ENCODE measurements around the gene SERPINA6.

SERPINA6 gene

GRCh38 chr14:94317259-94317658 is 5.9 kb downstream of the SERPINA6 start:
- Histone ChIP-seq H3K79me2 (no peaks in the 10 kb centered on the region), H3K9me3 (ENCODE audit: control insufficient read depth, low read length) (no peaks in the 10 kb centered on the region), H3K4me2 (ENCODE audit: low read length) (no peak overlapping the region), H3K27me3 (ENCODE audit: control insufficient read depth, insufficient read depth, low read length) (no peaks in the 10 kb centered on the region), H2AFZ (no peak overlapping the region), H3K36me3 (ENCODE audit: control insufficient read depth, insufficient read depth, low read length) (no peaks in the 10 kb centered on the region), H3K9ac (no peak overlapping the region), H3K4me3 (ENCODE audit: low read depth, low read length) (no peak overlapping the region), H3K27ac (no peak overlapping the region), H3K4me1 (no peaks in the 10 kb centered on the region)
- TF ChIP-seq, protein P1, sequence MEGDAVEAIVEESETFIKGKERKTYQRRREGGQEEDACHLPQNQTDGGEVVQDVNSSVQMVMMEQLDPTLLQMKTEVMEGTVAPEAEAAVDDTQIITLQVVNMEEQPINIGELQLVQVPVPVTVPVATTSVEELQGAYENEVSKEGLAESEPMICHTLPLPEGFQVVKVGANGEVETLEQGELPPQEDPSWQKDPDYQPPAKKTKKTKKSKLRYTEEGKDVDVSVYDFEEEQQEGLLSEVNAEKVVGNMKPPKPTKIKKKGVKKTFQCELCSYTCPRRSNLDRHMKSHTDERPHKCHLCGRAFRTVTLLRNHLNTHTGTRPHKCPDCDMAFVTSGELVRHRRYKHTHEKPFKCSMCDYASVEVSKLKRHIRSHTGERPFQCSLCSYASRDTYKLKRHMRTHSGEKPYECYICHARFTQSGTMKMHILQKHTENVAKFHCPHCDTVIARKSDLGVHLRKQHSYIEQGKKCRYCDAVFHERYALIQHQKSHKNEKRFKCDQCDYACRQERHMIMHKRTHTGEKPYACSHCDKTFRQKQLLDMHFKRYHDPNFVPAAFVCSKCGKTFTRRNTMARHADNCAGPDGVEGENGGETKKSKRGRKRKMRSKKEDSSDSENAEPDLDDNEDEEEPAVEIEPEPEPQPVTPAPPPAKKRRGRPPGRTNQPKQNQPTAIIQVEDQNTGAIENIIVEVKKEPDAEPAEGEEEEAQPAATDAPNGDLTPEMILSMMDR (IDR thresholded peaks at IDR 0.05), result no peak

GRCh38 chr14:94316692-94317091 is 6.4 kb downstream of the SERPINA6 start:
- H3K4me3 ChIP-seq (ENCODE audit: low read depth, low read length), result no peak overlapping the region
- H3K4me2 ChIP-seq (ENCODE audit: low read length), result no peak overlapping the region
- TF ChIP-seq, protein P1 (IDR thresholded peaks at IDR 0.05), result no peak
- no peak overlapping the region for H3K27ac ChIP-seq
- H3K36me3 ChIP-seq (ENCODE audit: control insufficient read depth, insufficient read depth, low read length), result no peaks in the 10 kb centered on the region
- no peaks in the 10 kb centered on the region for H3K79me2 ChIP-seq
- no peaks in the 10 kb centered on the region for H3K9me3 ChIP-seq (ENCODE audit: control insufficient read depth, low read length)
- no peak overlapping the region for H3K9ac ChIP-seq
- H3K4me1 ChIP-seq, result no peaks in the 10 kb centered on the region
- no peak overlapping the region for H2AFZ ChIP-seq
- H3K27me3 ChIP-seq (ENCODE audit: control insufficient read depth, insufficient read depth, low read length), result no peaks in the 10 kb centered on the region

DNA sequence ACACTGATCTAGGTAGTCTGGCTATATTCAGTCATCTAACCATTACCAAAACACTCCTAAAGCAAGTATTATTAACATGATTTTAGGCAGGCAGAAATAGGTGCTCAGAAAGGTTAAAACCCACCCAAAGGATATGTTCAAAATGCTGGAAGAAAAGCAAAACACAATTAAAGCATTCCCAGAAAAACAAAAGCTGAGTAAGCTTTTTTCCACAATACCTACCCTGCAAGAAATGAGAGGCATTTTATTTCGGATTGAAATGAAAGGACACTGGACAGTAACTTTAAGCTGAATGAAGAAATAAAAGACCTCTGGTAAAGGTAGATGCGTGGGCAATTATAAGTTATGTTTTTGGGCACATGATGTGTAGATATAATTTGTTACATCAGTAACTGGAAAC is 8.2 kb downstream of the SERPINA6 start:
- Histone ChIP-seq H3K9me3 (ENCODE audit: control insufficient read depth, low read length) (no peaks in the 10 kb centered on the region), H3K27ac (no peak overlapping the region), H3K4me1 (no peaks in the 10 kb centered on the region), H2AFZ (no peak overlapping the region), H3K4me2 (ENCODE audit: low read length) (no peak overlapping the region), H3K79me2 (no peaks in the 10 kb centered on the region), H3K27me3 (ENCODE audit: control insufficient read depth, insufficient read depth, low read length) (no peaks in the 10 kb centered on the region), H3K36me3 (ENCODE audit: control insufficient read depth, insufficient read depth, low read length) (no peaks in the 10 kb centered on the region), H3K4me3 (ENCODE audit: low read depth, low read length) (no peak overlapping the region), H3K9ac (no peak overlapping the region)
- TF ChIP-seq, protein P1 (IDR thresholded peaks at IDR 0.05), result no peak

DNA sequence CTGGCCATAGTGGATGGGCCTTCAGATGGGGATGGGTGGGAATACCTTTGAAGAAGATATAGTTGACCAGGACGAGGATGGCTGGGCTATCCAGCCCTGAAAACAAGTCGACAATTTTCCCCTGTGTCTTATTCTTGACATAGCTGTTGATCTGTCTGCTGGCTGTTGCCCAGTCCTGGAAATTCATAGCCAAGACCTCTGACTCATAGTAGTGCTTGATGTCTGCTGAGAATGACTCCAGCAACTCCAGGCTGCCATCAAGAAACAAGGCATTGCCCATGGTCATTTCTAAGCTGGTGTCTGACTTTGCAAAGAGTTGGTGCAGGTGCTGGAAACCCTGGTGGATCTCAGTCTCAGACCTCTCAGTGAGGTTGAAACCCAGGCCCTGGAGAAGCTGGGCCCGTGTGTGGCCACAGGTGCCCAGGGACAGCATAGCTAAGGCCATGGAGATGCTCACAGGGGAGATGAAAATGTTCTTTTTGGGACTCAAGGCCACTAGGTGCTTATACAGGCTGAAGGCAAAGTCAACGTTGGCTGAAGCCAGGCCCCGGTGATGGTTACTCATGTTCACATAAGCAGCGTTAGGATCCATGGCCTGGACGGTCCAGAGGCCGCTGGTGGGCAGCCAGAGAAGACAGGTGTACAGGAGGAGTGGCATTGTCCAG is 9.0 kb downstream of the SERPINA6 start:
- H3K4me2 ChIP-seq (ENCODE audit: low read length), result no peak overlapping the region
- H3K9me3 ChIP-seq (ENCODE audit: control insufficient read depth, low read length), result no peaks in the 10 kb centered on the region
- no peak overlapping the region for H3K9ac ChIP-seq
- no peak overlapping the region for H3K4me3 ChIP-seq (ENCODE audit: low read depth, low read length)
- H3K27me3 ChIP-seq (ENCODE audit: control insufficient read depth, insufficient read depth, low read length), result no peaks in the 10 kb centered on the region
- H2AFZ ChIP-seq, result no peak overlapping the region
- H3K36me3 ChIP-seq (ENCODE audit: control insufficient read depth, insufficient read depth, low read length), result no peaks in the 10 kb centered on the region
- H3K4me1 ChIP-seq, result no peaks in the 10 kb centered on the region
- H3K79me2 ChIP-seq, result no peaks in the 10 kb centered on the region
- TF ChIP-seq, protein P1 (IDR thresholded peaks at IDR 0.05), result no peak
- no peak overlapping the region for H3K27ac ChIP-seq

All from parathyroid adenoma (tissue), 2 donors.